ENCODE results near the gene OGFOD2.
"Not testable (repeated sequence)": the region's sequence is repeated elsewhere in the genome, so short reads cannot be mapped to it uniquely, and the experiment has no call there.

The OGFOD2 gene

DNA sequence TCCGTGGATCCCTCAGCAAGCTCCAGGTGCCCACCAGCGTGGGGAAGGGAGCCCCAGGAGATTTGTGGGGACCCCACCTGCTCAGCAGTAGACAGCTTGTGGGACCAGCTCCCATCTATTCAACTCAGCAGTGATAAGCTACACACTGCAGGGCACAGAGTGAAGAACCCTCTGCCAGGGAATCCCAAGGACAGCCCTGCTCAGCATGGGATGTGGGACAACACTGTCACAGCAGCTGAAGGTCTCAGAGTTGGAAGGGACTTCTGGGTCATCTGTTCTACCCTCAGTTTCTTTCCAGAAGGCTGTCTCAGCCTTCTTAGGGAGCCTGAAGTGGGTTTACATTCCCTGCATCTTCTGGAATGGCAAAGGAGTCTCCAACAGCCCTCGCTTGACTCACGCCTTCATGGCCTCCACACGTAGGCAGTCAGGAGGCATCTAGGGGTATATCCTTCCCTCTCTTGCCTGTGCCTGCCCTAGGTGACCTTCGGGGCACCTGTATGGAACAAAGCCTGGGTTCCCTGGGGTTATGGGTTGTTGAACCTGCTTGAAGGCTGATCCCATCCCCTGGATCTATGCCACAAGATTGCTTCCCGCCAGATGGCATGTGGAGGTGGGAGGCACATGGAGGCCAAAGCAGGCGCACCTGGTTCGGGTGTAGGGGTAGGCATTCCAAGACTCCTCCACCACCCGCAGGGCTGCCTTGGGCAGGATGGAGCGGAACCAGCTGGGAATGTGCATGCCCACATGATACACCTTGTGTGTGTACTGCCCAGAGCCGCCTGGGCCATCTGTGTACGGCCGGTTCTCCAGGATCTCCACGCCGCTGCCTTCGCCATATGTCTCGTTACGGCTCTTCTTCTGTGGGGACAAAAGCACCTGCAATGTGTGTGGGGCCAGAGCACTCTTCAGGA lies 38.4 kb downstream of the OGFOD2 start:
- no peak for DNase-seq (ENCODE audit: low read depth, low spot score)
- ChIA-PET CTCF (interaction anchor here (1.1 to 1.4 kb wide), 2 partner anchors 225 to 227 kb away, joined by 3 read pairs; no protein-coding TSS in a partner anchor), POLR2A (no interaction called here)
- TF ChIP-seq, protein P1, sequence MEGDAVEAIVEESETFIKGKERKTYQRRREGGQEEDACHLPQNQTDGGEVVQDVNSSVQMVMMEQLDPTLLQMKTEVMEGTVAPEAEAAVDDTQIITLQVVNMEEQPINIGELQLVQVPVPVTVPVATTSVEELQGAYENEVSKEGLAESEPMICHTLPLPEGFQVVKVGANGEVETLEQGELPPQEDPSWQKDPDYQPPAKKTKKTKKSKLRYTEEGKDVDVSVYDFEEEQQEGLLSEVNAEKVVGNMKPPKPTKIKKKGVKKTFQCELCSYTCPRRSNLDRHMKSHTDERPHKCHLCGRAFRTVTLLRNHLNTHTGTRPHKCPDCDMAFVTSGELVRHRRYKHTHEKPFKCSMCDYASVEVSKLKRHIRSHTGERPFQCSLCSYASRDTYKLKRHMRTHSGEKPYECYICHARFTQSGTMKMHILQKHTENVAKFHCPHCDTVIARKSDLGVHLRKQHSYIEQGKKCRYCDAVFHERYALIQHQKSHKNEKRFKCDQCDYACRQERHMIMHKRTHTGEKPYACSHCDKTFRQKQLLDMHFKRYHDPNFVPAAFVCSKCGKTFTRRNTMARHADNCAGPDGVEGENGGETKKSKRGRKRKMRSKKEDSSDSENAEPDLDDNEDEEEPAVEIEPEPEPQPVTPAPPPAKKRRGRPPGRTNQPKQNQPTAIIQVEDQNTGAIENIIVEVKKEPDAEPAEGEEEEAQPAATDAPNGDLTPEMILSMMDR (IDR thresholded peaks at IDR 0.05; ENCODE audit: insufficient read depth, low read length, missing control alignments): no peak
- H3K4me3 ChIP-seq (ENCODE audit: low read depth, low read length): no peak overlapping the region

DNA sequence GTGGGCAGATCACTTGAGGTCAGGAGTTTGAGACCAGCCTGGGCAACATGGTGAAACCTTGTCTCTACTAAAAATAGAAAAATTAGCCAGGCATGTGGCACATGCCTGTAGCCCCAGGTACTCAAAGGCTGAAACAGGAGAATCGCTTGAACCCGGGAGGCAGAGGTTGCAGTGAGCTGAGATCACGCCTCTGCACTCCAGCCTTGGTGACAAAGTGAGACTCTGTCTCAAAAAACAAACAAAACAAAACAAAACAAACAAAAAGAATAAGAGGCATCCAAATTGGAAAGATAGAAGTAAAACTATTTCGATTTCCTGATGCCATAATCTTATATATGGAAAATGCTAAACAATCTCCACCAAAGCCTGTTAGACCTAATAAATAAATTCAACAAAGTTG lies 39.4 kb downstream of the OGFOD2 start:
- DNase-seq (ENCODE audit: low read depth, low spot score); H3K4me3 ChIP-seq (ENCODE audit: low read depth, low read length); POLR2A ChIA-PET: not testable (repeated sequence)
- CTCF ChIA-PET: interaction anchor here (1.4 kb wide), 1 partner anchor 28 kb away, joined by 4 read pairs; no protein-coding TSS in a partner anchor

- no peak overlapping the region for H3K4me3 ChIP-seq (ENCODE audit: low read depth, low read length)
- ChIA-PET POLR2A (no interaction called here), CTCF (no interaction called here)
- TF ChIP-seq, protein P1 (IDR thresholded peaks at IDR 0.05; ENCODE audit: insufficient read depth, low read length, missing control alignments): no peak
- DNase-seq (ENCODE audit: low read depth, low spot score): no peak
Observed at GRCh38 chr12:123017753-123018152, 42.7 kb downstream of the OGFOD2 start.

- TF ChIP-seq, protein P1 (IDR thresholded peaks at IDR 0.05; ENCODE audit: insufficient read depth, low read length, missing control alignments): no peak
- ChIA-PET CTCF (interaction anchor here (1.2 kb wide), 1 partner anchor 23 kb away, joined by 5 read pairs; no protein-coding TSS in a partner anchor), POLR2A (no interaction called here)
- no peak overlapping the region for H3K4me3 ChIP-seq (ENCODE audit: low read depth, low read length)
- DNase-seq (ENCODE audit: low read depth, low spot score): no peak
Observed at GRCh38 chr12:123019841-123020138, 44.7 kb downstream of the OGFOD2 start.

DNA sequence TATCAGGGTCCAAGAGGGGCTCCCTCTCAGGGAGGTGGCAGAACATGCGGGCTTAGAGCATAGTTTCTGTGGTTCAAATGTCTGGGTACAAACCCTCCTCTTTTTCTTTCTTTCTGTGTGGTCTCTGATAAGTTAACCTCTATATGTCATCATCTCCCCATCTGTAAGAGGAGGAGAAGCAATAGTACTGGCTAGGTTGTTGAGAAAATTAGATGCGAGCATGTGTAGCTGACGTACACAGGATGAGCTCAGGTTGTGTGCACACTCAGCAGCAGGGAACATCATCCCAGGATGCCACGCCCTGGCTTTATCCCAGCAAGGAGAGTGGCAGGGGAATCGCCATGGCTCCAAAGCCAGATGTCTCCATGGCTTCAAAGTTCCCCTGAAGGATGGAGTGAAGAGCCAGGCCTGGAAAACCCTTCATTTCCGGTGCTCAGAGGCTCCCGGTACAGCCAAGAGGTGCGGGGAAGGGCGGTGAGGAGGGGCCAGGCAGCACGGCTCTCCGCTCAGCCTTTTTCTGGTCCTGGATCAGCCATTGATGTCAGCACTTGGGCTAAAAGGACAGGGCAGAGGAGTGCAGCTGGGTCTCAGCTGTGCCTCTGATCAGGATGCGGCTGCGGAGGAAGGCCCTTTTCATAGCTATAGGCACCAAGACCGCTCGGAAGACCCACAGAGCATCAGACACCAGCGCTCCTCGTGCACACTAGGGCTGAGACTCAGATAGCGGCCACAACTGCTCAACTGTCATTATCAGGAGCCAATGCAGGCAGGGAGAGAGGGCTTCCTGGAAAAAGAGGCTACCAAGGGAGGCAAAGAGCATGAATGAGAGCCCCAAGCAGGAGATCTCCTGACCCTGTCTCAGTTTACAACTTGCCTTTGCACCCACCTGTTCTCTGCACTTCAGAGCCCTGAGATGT lies 46.9 kb downstream of the OGFOD2 start:
- TF ChIP-seq, protein P1 (IDR thresholded peaks at IDR 0.05; ENCODE audit: insufficient read depth, low read length, missing control alignments): no peak
- POLR2A ChIA-PET: no interaction called here
- no peak overlapping the region for H3K4me3 ChIP-seq (ENCODE audit: low read depth, low read length)
- DNase-seq (ENCODE audit: low read depth, low spot score): no peak
- CTCF ChIA-PET: no interaction called here

DNA sequence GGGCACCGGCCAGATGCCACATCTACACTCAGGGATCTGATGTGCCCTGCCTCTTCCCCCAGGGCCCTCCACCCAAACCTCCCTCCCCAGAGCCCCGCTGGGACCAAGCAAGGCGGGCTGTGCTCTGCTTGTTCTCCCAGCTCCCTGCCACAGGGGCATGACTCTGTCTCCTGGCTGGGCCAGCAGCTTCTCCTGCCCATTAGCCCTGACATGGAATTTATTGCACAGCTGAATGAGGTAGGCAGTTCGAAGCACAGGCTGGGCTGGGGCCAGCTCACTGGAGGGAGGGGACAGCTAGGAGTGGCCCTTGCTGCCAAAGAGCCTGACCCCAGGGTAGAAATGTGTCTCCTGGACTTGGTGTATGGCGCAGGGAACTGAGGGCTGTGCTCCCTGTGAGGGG lies 47.8 kb downstream of the OGFOD2 start:
- POLR2A ChIA-PET: no interaction called here
- CTCF ChIA-PET: no interaction called here
- TF ChIP-seq, protein P1 (IDR thresholded peaks at IDR 0.05; ENCODE audit: insufficient read depth, low read length, missing control alignments): no peak
- no peak overlapping the region for H3K4me3 ChIP-seq (ENCODE audit: low read depth, low read length)
- no peak for DNase-seq (ENCODE audit: low read depth, low spot score)
